H1 (cell line): ENCODE data around the gene ADAM12. TPM values are rescaled to one million over a fixed set of nuclear protein-coding genes. Genes with fewer than 3 reads are reported as not detected.
"Not testable (repeated sequence)": the region's sequence is repeated elsewhere in the genome, so short reads cannot be mapped to it uniquely, and the experiment has no call there.

Experiments used
- CTCF ChIA-PET: fragments of 300-600 bp; sonication (Branson Sonifier 250); formaldehyde crosslinking; loops from one replicate; lab custom pipeline; 2021; ENCODE audit not compliant: partially characterized antibody; lab: Charles Lee
- POLR2A ChIA-PET: fragments of 300-600 bp; sonication (Branson Sonifier 250); formaldehyde crosslinking; loops from one replicate; lab custom pipeline; 2021; ENCODE audit warnings: inconsistent platforms; ENCODE audit not compliant: partially characterized antibody; lab: Charles Lee
- DNase-seq, 2 experiments: peaks; one replicate each; pipeline versions ENCODE4 v3.0.0 to v3.0.0-alpha.2; 2010 to 2022; ENCODE audit warnings: low spot score in 2 of 2, low read depth in 1 of 2, mixed read lengths in 1 of 2
- FAIRE-seq: peaks from 2 replicates; lab custom pipeline; 2011; peaks lifted over from hg19 to GRCh38; lab: Jason Lieb, UNC
- H2AFZ ChIP-seq: 2 replicates; pipeline ENCODE4 v1.8.1; 2012; ENCODE audit warnings: low read length, inconsistent platforms
- H2AK5ac ChIP-seq: 2 replicates; pipeline ENCODE4 v1.6.1; 2013; ENCODE audit warnings: low read depth, low read length
- H2BK120ac ChIP-seq: replicated peaks from 2 replicates; pipeline ENCODE3; 2013; ENCODE audit warnings: low read depth, low read length, inconsistent platforms
- H2BK12ac ChIP-seq: 2 replicates; pipeline ENCODE4 v1.6.1; 2013; ENCODE audit warnings: low read depth, low read length
- H2BK15ac ChIP-seq: 2 replicates; pipeline ENCODE4 v1.6.1; 2013; ENCODE audit warnings: low read length
- H2BK20ac ChIP-seq: 2 replicates; pipeline ENCODE4 v1.6.1; 2013; ENCODE audit warnings: low read length
- H2BK5ac ChIP-seq: 2 replicates; pipeline ENCODE4 v1.6.1; 2013; ENCODE audit warnings: low read depth, low read length
- H3K14ac ChIP-seq: 2 replicates; pipeline ENCODE4 v1.6.1; 2013; ENCODE audit warnings: inconsistent platforms; ENCODE audit not compliant: insufficient read length
- H3K18ac ChIP-seq: 2 replicates; pipeline ENCODE4 v1.6.1; 2013; ENCODE audit warnings: low read length; ENCODE audit errors: extremely low read depth
- H3K23ac ChIP-seq: 2 replicates; pipeline ENCODE4 v1.6.1; 2013; ENCODE audit warnings: inconsistent platforms; ENCODE audit not compliant: insufficient read length
- H3K23me2 ChIP-seq: 2 replicates; pipeline ENCODE4 v1.6.1; 2013; ENCODE audit warnings: low read depth, low read length
- H3K27ac ChIP-seq: 2 replicates; pipeline ENCODE4 v1.6.1; 2011; ENCODE audit warnings: low read depth, low read length, inconsistent platforms
- H3K27me3 ChIP-seq, 4 experiments: replicated peaks in 1 of 4; 1 replicate in 1 of 4; 2 replicates in 3 of 4; pipeline versions ENCODE4 v1.6.1 to v1.8.1; 2011 to 2013; ENCODE audit warnings: low read length in 3 of 4, mild to moderate bottlenecking in 3 of 4, inconsistent platforms in 2 of 4, mixed read lengths in 2 of 4, moderate library complexity in 1 of 4; ENCODE audit not compliant: control insufficient read depth in 3 of 4, insufficient read depth in 3 of 4; ENCODE audit errors: extremely low read depth in 1 of 4
- H3K36me3 ChIP-seq, 4 experiments: 2 replicates each; pipeline versions ENCODE4 v1.6.1 to v1.8.1; 2011 to 2013; ENCODE audit warnings: mild to moderate bottlenecking in 4 of 4, low read length in 3 of 4, moderate library complexity in 2 of 4, control low read depth in 1 of 4, inconsistent platforms in 1 of 4; ENCODE audit not compliant: insufficient read depth in 4 of 4, control insufficient read depth in 2 of 4
- H3K4ac ChIP-seq: replicated peaks from 2 replicates; pipeline ENCODE3; 2013; ENCODE audit warnings: low read length, low read depth, mixed read lengths, inconsistent platforms; ENCODE audit not compliant: insufficient read length
- H3K4me1 ChIP-seq, 4 experiments: replicated peaks in 1 of 4; 1 replicate in 1 of 4; 2 replicates in 3 of 4; pipeline versions ENCODE4 v1.6.1 to v1.8.1; 2011 to 2013; ENCODE audit warnings: low read length in 3 of 4, inconsistent platforms in 2 of 4, mixed read lengths in 1 of 4; ENCODE audit not compliant: insufficient read depth in 4 of 4, control insufficient read depth in 3 of 4
- H3K4me2 ChIP-seq, 2 experiments: 2 replicates each; pipeline versions ENCODE4 v1.6.1 to v1.8.1; 2011 to 2013; ENCODE audit warnings: low read depth in 2 of 2, low read length in 2 of 2, control low read depth in 1 of 2, inconsistent platforms in 1 of 2, mild to moderate bottlenecking in 1 of 2; ENCODE audit not compliant: insufficient read depth in 1 of 2
- H3K4me3 ChIP-seq, 4 experiments: fragments of 200-600, 300-600 bp in 1 of 4; sonication (generic), shearing (Covaris generic), sonication (Bioruptor Twin) in 1 of 4; 2 replicates each; pipeline versions ENCODE4 v1.5.1 to v1.8.1; 2011 to 2016; ENCODE audit warnings: low read length in 4 of 4, low read depth in 3 of 4, control low read depth in 2 of 4, inconsistent platforms in 2 of 4, mild to moderate bottlenecking in 2 of 4, mixed read lengths in 1 of 4, moderate library complexity in 1 of 4; ENCODE audit not compliant: insufficient read depth in 2 of 4; ENCODE audit errors: extremely low read depth in 1 of 4
- H3K56ac ChIP-seq: replicated peaks from 2 replicates; pipeline ENCODE3; 2013; ENCODE audit warnings: low read depth, mild to moderate bottlenecking, mixed read lengths, low read length, inconsistent platforms; ENCODE audit not compliant: insufficient read length
- H3K79me1 ChIP-seq: 2 replicates; pipeline ENCODE4 v1.6.1; 2013; ENCODE audit warnings: low read depth, low read length, control low read depth
- H3K79me2 ChIP-seq, 2 experiments: 2 replicates each; pipeline versions ENCODE4 v1.6.1 to v1.8.1; 2012 to 2013; ENCODE audit warnings: low read length in 2 of 2, mild to moderate bottlenecking in 2 of 2, inconsistent platforms in 1 of 2; ENCODE audit not compliant: insufficient read depth in 2 of 2, control insufficient read depth in 1 of 2
- H3K9ac ChIP-seq, 4 experiments: replicated peaks in 1 of 4; 1 replicate in 1 of 4; 2 replicates in 3 of 4; pipeline versions ENCODE4 v1.6.1 to v1.8.1; 2011 to 2013; ENCODE audit warnings: low read depth in 3 of 4, low read length in 3 of 4, control low read depth in 2 of 4, mild to moderate bottlenecking in 2 of 4, moderate library complexity in 2 of 4, inconsistent platforms in 1 of 4; ENCODE audit errors: extremely low read depth in 1 of 4
- H3K9me3 ChIP-seq, 2 experiments: 2 replicates each; pipeline versions ENCODE4 v1.6.1 to v1.8.1; 2012 to 2013; ENCODE audit warnings: mild to moderate bottlenecking in 2 of 2, moderate library complexity in 2 of 2, control low read depth in 1 of 2, inconsistent platforms in 1 of 2, low read depth in 1 of 2, low read length in 1 of 2, mixed read lengths in 1 of 2; ENCODE audit not compliant: insufficient read depth in 2 of 2
- H4K20me1 ChIP-seq, 2 experiments: replicated peaks in 1 of 2; 2 replicates each; pipeline versions ENCODE3 to v1.8.1; 2011 to 2013; ENCODE audit warnings: inconsistent platforms in 2 of 2, low read length in 2 of 2, mild to moderate bottlenecking in 1 of 2; ENCODE audit not compliant: insufficient read depth in 2 of 2, control insufficient read depth in 1 of 2
- H4K5ac ChIP-seq: 2 replicates; pipeline ENCODE4 v1.6.1; 2013; ENCODE audit warnings: low read length, low read depth, mixed read lengths, inconsistent platforms; ENCODE audit not compliant: insufficient read length
- H4K8ac ChIP-seq: 2 replicates; pipeline ENCODE4 v1.8.0; 2013; ENCODE audit warnings: mild to moderate bottlenecking, moderate library complexity, low read length, inconsistent platforms; ENCODE audit not compliant: insufficient read depth; ENCODE audit errors: extremely low read depth
- H4K91ac ChIP-seq: replicated peaks from 2 replicates; pipeline ENCODE3; 2013; ENCODE audit warnings: low read length, mixed read lengths, inconsistent platforms; ENCODE audit not compliant: insufficient read length
- WGBS, 2 experiments: shearing (Covaris generic) in 1 of 2; methylation state at CpG; one replicate each; pipeline versions ENCODE4 v1.1.6 to v1.1.7; 2013 to 2015; ENCODE audit warnings: low lambda C conversion rate in 2 of 2, mixed read lengths in 2 of 2, inconsistent platforms in 1 of 2, low coverage in 1 of 2, missing lambda C conversion rate in 1 of 2; ENCODE audit not compliant: insufficient replicate concordance in 2 of 2, insufficient coverage in 1 of 2, insufficient read length in 1 of 2; ENCODE audit errors: extremely low coverage in 1 of 2, missing lambda C conversion rate in 1 of 2; 5-methylcytosine and 5-hydroxymethylcytosine counted together
- polyA plus RNA-seq, 7 experiments: library from polyadenylated mRNA; depleted of rRNA in 3 of 7; stranded (reverse) in 5 of 7; unstranded in 2 of 7; fragments of >200 nt in 5 of 7; fragments of 200-250 nt in 2 of 7; gene quantifications; 1 replicate in 5 of 7; 2 replicates in 1 of 7; 4 replicates in 1 of 7; pipeline versions ENCODE4 v1.2.1 to v1.2.3, GENCODE V29; 2011 to 2013; ENCODE audit warnings: missing spikeins in 2 of 7, mixed read lengths in 2 of 7
- total RNA-seq: library from RNA; stranded (reverse); fragmentation: NEBNext Ultra II Directional; extraction: Animal tissue kit (Norgen Biotek cat#: 25700); gene quantifications from 2 replicates; pipeline ENCODE4 v1.2.1, GENCODE V29; 2021

ADAM12 gene
- total and polyA plus RNA-seq, 2 of the 8 experiments (the other 6 are each of a cell fraction or from before 2014, with no cell fraction given), result 0.07 to 0.17 TPM

- FAIRE-seq, H3K79me2 ChIP-seq: not testable (repeated sequence)
Measured at GRCh38 chr10:126172755-126173154, 215.5 kb downstream of the ADAM12 start.

More at GRCh38 chr10:126172755-126173154, 215.5 kb downstream of the ADAM12 start:
- H3K23me2 ChIP-seq, H3K9me3 ChIP-seq, H3K18ac ChIP-seq, H3K4me2 ChIP-seq, H3K56ac ChIP-seq, H3K36me3 ChIP-seq, H2BK5ac ChIP-seq, H3K14ac ChIP-seq, H2BK12ac ChIP-seq, DNase-seq, H3K23ac ChIP-seq, H4K91ac ChIP-seq, H2AFZ ChIP-seq, H4K8ac ChIP-seq, H3K9ac ChIP-seq, H2BK20ac ChIP-seq, H2BK15ac ChIP-seq, H3K27me3 ChIP-seq, H2BK120ac ChIP-seq, H4K5ac ChIP-seq, H3K4ac ChIP-seq, H4K20me1 ChIP-seq, H3K79me1 ChIP-seq, POLR2A ChIA-PET, H3K27ac ChIP-seq, CTCF ChIA-PET, H3K4me3 ChIP-seq, H2AK5ac ChIP-seq: not testable (repeated sequence)
- no CpG with 5 or more reads among the region's 1 CpG for WGBS, 2 experiments
- peaks cover 5 to 22% (median 16%) of the 10 kb centered on the region in 4 experiments; a peak in 5 of 7 replicates for H3K4me1 ChIP-seq
